Peyer's patch (tissue), 4 donors: ENCODE results near the gene TNS3. TPM values are rescaled to one million over a fixed set of nuclear protein-coding genes. Genes with fewer than 3 reads are reported as not detected.

Experiments used
- DNase-seq, 3 donors: peaks; one replicate each; pipeline ENCODE4 v3.0.0-alpha.2; 2017 to 2019
- H3K27ac ChIP-seq, 4 donors: fragments of 200-600 bp; sonication (generic); one replicate each; pipeline ENCODE4 v1.5.1; 2016 to 2019
- H3K27me3 ChIP-seq, 2 donors: fragments of 200-600 bp; sonication (generic); one replicate each; pipeline ENCODE4 v1.5.1; 2019
- H3K36me3 ChIP-seq, 3 donors: fragments of 200-600 bp; sonication (generic); one replicate each; pipeline ENCODE4 v1.5.1; 2016 to 2019
- H3K4me1 ChIP-seq, 4 donors: fragments of 200-600 bp; sonication (generic); one replicate each; pipeline ENCODE4 v1.5.1; 2016 to 2019
- H3K4me3 ChIP-seq, 4 donors: fragments of 200-600 bp; sonication (generic); 1 replicate in 3 of 4; 2 replicates in 1 of 4; pipeline ENCODE4 v1.5.1; 2016 to 2019; ENCODE audit warnings: mild to moderate bottlenecking in 1 of 4
- H3K9me3 ChIP-seq, 4 donors: fragments of 200-600 bp; sonication (generic); one replicate each; pipeline ENCODE4 v1.5.1; 2016 to 2019; ENCODE audit warnings: mild to moderate bottlenecking in 1 of 4
- CTCF ChIP-seq, 6 experiments: fragments of 450-650 bp in 4 of 6; fragments of 200-600 bp in 2 of 6; sonication (generic) in 1 of 6; IDR thresholded peaks; one replicate each; pipeline ENCODE4 v1.5.1; 2017 to 2019; ENCODE audit warnings: antibody characterized with exemption in 6 of 6, mild to moderate bottlenecking in 3 of 6, moderate library complexity in 1 of 6
- POLR2A ChIP-seq, 2 donors: fragments of 450-650 bp; IDR thresholded peaks; one replicate each; pipeline ENCODE4 v1.5.1; 2017; ENCODE audit warnings: antibody characterized with exemption in 2 of 2, mild to moderate bottlenecking in 2 of 2, moderate library complexity in 2 of 2
- total RNA-seq, 4 donors: library from RNA; depleted of rRNA; stranded (reverse); fragments of >200 nt; gene quantifications; one replicate each; pipeline ENCODE4 v1.1.0, GENCODE V29; 2016

TNS3 gene
- total RNA-seq, 4 donors from 2014 or later: 79.5 to 157 (median 112) TPM

- TF ChIP-seq POLR2A (IDR thresholded peaks at IDR 0.05) (no peak), CTCF (IDR thresholded peaks at IDR 0.05) (no peak)
- DNase-seq: peak in 1 of 3 donors; percentile 67
- no peaks in the 10 kb centered on the region for H3K27me3 ChIP-seq
- no peaks in the 10 kb centered on the region for H3K36me3 ChIP-seq
- no peak overlapping the region for H3K4me3 ChIP-seq
- H3K4me1 ChIP-seq: peaks cover 6 to 67% (median 28%) of the 10 kb centered on the region in 4 donors
- H3K9me3 ChIP-seq: no peaks in the 10 kb centered on the region
- peak overlapping the region; percentile 57 to 74 (median 71) for H3K27ac ChIP-seq
Observed at GRCh38 chr7:47482013-47482875, 99.7 kb downstream of the TNS3 start.

DNA sequence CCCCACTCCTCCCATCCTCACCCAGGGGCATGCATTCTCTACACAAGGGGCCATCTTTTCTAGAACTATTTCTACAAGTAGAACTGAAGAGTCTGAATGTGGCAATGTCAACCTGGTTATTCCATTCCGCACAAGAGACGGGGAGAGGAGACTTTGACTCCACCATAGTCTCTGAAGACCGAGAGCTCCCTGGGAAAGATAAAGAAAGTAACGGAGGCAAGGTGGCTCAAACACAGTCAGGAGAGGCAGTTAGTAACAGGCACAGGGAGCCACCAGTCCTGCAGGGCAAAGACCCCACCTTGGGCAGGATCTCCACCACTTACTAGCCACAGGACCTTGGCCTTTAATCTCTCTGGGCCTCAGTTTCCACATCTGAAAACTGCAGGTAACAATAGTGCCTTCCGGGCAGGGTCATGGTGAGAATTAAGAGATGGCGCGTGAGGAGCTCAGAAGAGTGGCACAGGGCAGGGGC is 100.3 kb downstream of the TNS3 start:
- peaks cover 6 to 67% (median 28%) of the 10 kb centered on the region in 4 donors for H3K4me1 ChIP-seq
- H3K9me3 ChIP-seq: no peaks in the 10 kb centered on the region
- no peaks in the 10 kb centered on the region for H3K36me3 ChIP-seq
- no peak for TF ChIP-seq POLR2A (IDR thresholded peaks at IDR 0.05)
- TF ChIP-seq CTCF (IDR thresholded peaks at IDR 0.05): no peak
- H3K27me3 ChIP-seq: no peaks in the 10 kb centered on the region
- peak overlapping the region; percentile 57 to 74 (median 71) for H3K27ac ChIP-seq
- H3K4me3 ChIP-seq: no peak overlapping the region
- DNase-seq: no peak

- no peak for DNase-seq
- Histone ChIP-seq H3K27me3 (no peaks in the 10 kb centered on the region), H3K27ac (peak overlapping the region; percentile 57 to 74 (median 71)), H3K4me1 (peaks cover 6 to 74% (median 28%) of the 10 kb centered on the region in 4 donors), H3K4me3 (peak overlapping the region in 1 of 4 donors; percentile 13), H3K36me3 (no peaks in the 10 kb centered on the region), H3K9me3 (no peaks in the 10 kb centered on the region)
- TF ChIP-seq POLR2A (IDR thresholded peaks at IDR 0.05): no peak
- TF ChIP-seq CTCF (IDR thresholded peaks at IDR 0.05): no peak
Observed at GRCh38 chr7:47480576-47481538, 101.1 kb downstream of the TNS3 start.

- Histone ChIP-seq H3K27me3 (no peaks in the 10 kb centered on the region), H3K4me3 (peak overlapping the region in 1 of 4 donors; percentile 18), H3K9me3 (no peaks in the 10 kb centered on the region), H3K36me3 (no peaks in the 10 kb centered on the region), H3K27ac (peak overlapping the region in 3 of 4 donors; percentile 68 to 74 (median 74)), H3K4me1 (peaks cover 12 to 78% (median 27%) of the 10 kb centered on the region in 4 donors)
- TF ChIP-seq CTCF (IDR thresholded peaks at IDR 0.05) (no peak), POLR2A (IDR thresholded peaks at IDR 0.05) (no peak)
- DNase-seq: peak in 2 of 3 donors; percentile 68 to 69
Observed at GRCh38 chr7:47479821-47480575, 101.9 kb downstream of the TNS3 start.
